ENCODE data around the gene FPR2.
"Not testable (repeated sequence)": the region's sequence is repeated elsewhere in the genome, so short reads cannot be mapped to it uniquely, and the experiment has no call there.

FPR2 gene, protein sequence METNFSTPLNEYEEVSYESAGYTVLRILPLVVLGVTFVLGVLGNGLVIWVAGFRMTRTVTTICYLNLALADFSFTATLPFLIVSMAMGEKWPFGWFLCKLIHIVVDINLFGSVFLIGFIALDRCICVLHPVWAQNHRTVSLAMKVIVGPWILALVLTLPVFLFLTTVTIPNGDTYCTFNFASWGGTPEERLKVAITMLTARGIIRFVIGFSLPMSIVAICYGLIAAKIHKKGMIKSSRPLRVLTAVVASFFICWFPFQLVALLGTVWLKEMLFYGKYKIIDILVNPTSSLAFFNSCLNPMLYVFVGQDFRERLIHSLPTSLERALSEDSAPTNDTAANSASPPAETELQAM

DNA sequence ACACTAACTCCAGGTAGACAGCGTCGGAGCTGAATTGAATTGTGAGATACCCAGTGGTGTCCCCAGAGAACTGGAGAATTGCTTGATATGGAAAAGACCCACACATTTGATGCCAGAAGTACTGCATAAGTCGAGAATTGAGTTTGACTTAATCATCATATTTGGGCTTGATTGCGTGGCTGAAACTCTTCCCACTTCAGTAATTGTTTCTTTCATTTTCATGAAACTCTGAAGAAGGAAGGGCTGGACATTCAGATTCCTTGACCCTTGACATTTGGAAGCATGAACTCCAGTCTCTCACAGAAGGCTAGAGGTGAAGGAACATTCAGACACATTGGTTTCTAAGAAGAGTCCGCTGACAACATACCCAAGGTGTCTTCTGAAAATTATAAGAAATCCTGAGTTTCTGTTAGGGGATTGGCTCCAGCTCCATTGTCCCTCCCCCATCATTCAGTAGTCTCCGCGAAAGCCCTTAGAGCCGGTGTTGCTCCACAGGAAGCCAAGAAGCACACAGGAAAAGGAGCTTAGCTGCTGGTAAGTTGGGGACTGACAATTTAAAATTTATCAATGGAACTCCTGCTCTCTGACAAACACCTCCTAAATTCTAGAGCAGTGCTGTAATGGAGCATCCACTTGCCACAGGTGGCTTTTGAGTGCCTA is at the start of gene FPR2:
TSS of gene FPR2 (plus strand) at position 484 of the 660 bp plus-strand sequence. CDS start 7,479 bp downstream, outside the sequence.
- DNase-seq (ENCODE audit: low read depth, low spot score): no peak

DNA sequence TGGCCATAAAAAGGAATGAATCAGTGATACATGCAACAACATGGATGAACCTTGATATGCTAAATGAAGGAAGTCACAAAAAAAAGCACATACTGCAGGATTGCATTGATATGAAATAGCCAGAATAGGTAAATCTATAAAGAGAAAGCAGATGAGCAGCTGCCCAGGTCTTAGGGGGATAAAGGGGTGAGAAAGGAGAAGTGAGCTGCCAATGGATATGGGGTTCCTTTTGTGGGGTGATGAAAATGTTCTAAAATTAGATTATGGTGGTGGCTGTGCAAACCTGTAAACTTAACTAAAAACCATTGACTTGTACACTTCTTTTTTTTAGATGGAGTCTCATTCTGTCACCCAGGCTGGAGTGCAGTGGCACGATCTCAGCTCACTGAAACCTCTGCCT is 49.3 kb upstream of the FPR2 start:
- no peak for DNase-seq (ENCODE audit: low read depth, low spot score)

- no peak for DNase-seq (ENCODE audit: low read depth, low spot score)
Observed at GRCh38 chr19:51712461-51713081, 48.4 kb upstream of the FPR2 start.

DNA sequence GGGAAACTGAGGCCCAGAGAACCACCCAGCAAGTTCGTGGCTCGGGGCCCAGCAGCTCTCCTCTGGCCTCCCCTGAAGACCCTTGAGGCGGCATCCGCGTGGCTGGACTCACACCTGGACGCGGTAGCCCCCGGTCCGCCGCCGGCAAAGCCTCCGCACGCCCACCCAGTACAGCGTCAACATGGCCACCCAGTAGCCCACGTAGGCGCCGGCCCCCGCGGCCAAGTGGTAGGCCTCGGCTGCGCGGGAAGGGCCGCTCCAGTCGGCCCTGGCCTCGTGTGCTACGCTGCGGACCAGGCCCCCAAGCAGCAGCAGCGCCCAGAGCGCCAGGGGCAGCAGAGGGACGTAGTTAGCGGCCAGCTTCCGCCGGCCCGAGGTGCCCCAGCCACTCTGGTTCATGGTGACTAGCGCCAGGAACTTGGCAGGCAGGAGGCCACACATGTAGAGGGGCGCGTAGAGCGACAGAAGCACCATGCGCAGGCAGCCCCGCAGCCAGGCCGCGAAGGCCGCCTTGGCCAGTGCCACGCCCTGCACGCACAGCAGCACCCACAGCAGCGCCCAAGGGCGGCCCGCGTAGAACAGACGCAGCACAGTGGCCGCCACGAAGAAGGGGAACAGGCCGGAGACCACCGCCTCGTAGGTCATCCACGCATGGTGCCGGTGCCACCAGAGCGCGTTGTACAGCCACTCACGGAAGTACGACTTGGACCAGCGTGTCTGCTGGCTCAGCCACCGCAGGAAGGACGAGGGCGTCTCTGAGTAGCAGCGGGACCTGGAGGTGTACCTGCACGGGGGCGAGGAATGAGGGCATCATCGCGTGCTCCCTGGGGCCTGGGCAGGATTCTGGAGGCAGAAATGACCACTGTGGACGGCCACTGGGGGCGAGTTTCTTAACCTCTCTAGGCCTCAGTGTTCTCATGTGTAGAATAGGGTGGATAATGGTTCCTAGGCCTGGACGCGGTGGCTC is 47.4 kb upstream of the FPR2 start:
- no peak for DNase-seq (ENCODE audit: low read depth, low spot score)

DNA sequence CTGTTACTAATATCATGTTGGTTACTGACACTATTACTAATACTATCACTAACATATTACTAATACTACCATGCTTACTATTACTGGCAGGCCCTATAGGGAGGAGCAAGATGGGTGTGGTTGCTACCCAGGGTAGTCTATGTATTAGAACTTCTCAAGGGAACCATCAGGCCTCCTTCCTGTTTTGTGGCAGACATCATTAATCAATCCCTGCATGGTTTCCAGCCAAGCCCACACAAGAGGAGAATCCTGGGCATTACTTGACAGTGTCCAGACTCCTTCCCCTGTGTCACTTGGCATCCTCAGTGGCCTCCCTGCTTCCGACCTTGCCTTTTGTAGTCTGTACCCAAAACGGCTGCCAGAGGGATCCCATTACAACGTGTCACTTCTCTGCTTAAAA is 46.1 kb upstream of the FPR2 start:
- no peak for DNase-seq (ENCODE audit: low read depth, low spot score)

- no peak for DNase-seq (ENCODE audit: low read depth, low spot score)
Observed at GRCh38 chr19:51715850-51716249, 45.1 kb upstream of the FPR2 start.

GRCh38 chr19:51716925-51717324 is 44.1 kb upstream of the FPR2 start:
- no peak for DNase-seq (ENCODE audit: low read depth, low spot score)

DNA sequence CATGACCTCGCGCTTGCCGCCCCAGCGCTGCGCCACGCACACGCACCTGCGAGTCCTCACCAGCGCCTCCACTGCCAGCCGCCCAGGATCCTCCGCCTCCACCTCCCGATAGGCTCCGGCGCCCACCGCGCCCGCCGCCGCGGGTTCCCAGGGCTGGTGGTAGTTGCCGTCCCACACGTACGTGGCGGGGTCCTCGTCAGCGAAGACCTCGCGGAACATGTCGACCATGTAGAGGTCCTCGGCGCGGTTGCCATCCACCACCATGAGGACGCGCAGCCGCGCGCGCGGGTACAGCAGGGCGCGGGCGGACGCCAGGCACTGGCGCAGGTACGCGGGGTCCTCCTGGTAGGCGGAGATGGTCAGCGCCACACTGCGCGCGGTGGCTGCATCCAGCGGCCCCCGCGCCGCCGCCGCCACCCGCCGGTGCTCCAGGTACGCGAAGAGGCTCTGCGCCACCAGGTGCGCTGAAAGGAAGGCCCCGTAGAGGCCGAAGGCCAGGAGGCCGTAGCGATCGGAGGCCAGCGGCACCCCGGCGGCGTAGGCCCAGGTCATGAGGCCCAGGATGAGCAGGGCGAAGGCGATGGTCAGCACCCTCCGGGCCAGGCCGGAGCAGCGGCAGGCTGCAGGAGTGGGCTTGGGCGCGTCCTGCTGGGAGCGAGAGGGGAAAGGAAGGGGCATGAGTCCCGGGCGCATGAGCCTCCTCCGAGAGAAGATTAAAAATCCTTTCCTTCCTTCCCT is 41.6 kb upstream of the FPR2 start:
- DNase-seq (ENCODE audit: low read depth, low spot score): no peak

DNA sequence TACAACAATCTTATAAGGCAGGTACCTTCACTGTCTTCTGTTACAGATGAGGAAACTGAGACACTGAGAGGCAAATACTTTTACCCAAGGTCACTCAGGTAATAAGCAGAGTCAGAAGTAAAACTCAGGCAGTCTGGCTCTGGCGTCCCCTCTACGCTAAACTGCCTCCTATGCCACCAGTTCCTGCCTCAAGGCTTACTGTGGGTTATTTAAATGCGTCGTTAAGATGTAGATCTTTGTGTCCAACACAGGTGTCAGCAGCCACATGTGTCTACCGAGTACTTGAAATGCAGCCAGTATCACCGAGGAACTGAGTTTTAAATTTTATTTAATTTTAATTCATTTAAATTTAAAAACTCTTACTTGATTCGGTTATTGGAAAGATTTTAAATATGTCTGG is 39.1 kb upstream of the FPR2 start:
- no peak for DNase-seq (ENCODE audit: low read depth, low spot score)

- DNase-seq (ENCODE audit: low read depth, low spot score): no peak
Observed at GRCh38 chr19:51722492-51722891, 38.5 kb upstream of the FPR2 start.

- DNase-seq (ENCODE audit: low read depth, low spot score): no peak
Observed at GRCh38 chr19:51724543-51724942, 36.4 kb upstream of the FPR2 start.

DNA sequence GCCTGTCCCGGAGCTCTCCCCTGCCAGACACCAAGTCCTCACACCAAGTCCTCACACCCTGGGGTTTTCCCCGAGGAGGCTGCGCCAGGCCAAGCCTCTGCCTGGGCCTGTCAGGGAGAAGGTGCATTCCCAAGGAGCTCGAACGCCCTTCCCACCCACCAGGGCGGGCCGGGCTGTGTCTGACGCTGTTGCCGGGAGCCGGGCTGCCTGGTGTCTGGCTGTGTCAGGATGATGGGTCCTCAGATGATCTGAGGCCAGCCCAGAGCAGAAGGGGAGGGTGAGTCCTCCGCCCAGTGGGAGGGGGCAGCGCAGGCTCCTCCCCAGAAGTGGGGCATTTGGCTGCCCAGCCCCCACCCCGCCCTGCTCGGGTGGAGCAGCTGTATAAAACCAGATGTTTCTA is 34.9 kb upstream of the FPR2 start:
- no peak for DNase-seq (ENCODE audit: low read depth, low spot score)

GRCh38 chr19:51727349-51727880 is 33.6 kb upstream of the FPR2 start:
- DNase-seq (ENCODE audit: low read depth, low spot score): no peak

DNA sequence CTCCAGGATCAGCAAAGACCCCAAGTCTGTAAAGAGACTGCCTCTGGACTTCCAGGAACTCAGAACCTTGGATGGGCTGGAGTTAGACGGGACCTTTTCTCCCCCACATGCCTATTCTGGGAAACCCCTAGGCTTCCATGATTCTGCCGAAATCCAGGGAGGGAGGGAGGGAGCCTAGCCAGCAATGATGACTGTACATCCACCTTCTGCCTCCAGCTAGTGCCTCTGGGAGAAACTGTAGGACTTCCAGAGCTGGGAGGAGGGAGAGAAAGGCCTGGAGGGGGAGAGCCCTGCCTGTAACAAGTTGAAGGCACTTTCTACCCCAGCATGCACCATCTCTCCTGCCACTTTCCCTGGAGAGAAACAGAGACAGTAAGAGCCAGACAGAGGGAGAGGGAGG is 31.2 kb upstream of the FPR2 start:
- no peak for DNase-seq (ENCODE audit: low read depth, low spot score)

- DNase-seq (ENCODE audit: low read depth, low spot score): no peak
Observed at GRCh38 chr19:51733742-51734522, 27.0 kb upstream of the FPR2 start.

DNA sequence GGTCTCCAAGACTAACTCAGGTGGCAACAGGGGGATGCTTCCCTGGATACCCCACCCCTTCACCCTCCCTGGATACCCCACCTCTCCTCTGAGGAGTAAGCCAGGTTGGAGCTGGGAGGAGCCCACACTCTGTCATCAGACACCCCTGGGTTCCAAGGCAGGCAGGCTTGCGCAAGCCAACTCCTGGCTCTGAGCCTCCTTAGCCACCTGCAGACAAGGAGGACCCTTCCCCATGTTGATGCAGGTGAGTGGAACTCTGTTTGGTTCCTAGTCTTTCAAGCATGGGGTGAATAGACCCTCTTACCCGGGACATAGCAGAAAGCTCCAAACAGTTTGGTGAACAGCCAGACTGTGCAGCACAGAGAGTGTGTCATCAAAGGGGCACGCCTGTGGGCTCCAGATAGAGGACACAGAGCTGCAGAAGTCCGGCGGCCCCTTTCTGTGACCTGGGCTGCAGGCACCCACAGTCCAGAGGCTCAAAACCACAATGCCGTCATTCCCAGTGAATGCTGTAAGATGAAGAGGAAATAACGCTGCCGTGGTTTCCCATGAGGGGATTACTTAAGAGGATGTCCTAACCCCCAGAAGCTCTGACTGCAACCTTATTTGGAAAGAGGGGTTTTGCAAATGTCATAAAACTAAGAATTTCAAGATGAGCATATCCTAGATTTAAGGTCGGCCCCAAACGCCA is 25.1 kb upstream of the FPR2 start:
- no peak for DNase-seq (ENCODE audit: low read depth, low spot score)

DNA sequence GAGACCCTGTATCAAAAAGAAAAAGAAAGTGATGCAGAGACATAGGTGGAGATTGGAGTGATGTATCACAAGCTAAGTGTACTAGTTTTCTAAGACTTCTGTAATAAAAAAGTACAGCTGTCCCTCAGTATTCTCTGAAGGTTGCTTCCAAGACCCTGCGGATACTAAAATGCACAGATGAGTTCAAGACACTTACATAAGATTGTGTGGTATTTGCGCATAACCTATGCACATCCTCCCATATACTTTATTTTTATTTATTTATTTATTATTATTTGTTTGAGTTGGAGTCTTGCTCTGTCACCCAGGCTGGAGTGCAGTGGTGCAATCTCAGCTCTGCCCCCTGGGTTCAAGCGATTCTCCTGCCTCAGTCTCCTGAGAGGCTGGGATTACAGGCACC is 23.6 kb upstream of the FPR2 start:
- no peak for DNase-seq (ENCODE audit: low read depth, low spot score)

GRCh38 chr19:51737924-51738323 is 23.1 kb upstream of the FPR2 start:
- DNase-seq (ENCODE audit: low read depth, low spot score): no peak

DNA sequence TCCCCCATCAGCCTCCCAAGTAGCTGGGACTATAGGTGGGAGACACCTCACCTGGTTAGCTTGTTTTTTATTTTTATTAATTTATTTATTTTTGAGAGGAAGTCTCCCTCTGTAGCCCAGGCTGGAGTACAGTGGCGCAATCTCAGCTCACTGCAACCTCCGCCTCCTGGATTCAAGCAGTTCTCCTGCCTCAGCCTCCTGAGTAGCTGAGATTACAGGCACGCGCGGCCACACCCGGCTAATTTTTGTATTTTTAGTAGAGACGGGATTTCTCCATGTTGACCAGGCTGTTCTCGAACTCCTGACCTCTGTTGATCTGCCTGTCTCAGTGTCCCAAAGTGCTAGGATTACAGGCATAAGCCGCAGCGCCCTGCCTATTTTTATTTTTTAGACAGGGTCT is 22.5 kb upstream of the FPR2 start:
- DNase-seq (ENCODE audit: low read depth, low spot score): not testable (repeated sequence)
